NB4 (cell line): ENCODE measurements around the gene PET100.

Source experiments
- DNase-seq: peaks from one replicate; pipeline ENCODE4 v3.0.0; 2010; ENCODE audit warnings: low read depth
- H3K4me3 ChIP-seq: one replicate; pipeline ENCODE4 v1.5.1; 2011; ENCODE audit warnings: mild to moderate bottlenecking, low read depth, low read length, moderate library complexity
- CTCF ChIP-seq: IDR thresholded peaks from one replicate; pipeline ENCODE4 v1.5.1; 2012; ENCODE audit warnings: low read depth, low read length
- MAX ChIP-seq: IDR thresholded peaks from 2 replicates; pipeline ENCODE4 v1.6.1; 2011; ENCODE audit warnings: low read depth, low read length
- MYC ChIP-seq: IDR thresholded peaks from 2 replicates; pipeline ENCODE4 v1.6.1; 2011; ENCODE audit warnings: low read depth, low read length
- POLR2A ChIP-seq: IDR thresholded peaks from 2 replicates; pipeline ENCODE4 v1.6.1; 2011; ENCODE audit warnings: mild to moderate bottlenecking; ENCODE audit not compliant: insufficient read length; ENCODE audit errors: extremely low read depth

Gene PET100

GRCh38 chr19:7596211-7596937 is 33.2 kb upstream of the PET100 start:
- TF ChIP-seq CTCF (no peak), MAX (no peak), POLR2A (no peak), MYC (no peak)
- no peak overlapping the region for H3K4me3 ChIP-seq
- DNase-seq: no peak

- H3K4me3 ChIP-seq: no peak overlapping the region
- no peak for DNase-seq
Observed at GRCh38 chr19:7597689-7598088, 31.9 kb upstream of the PET100 start.

GRCh38 chr19:7598180-7598579 is 31.4 kb upstream of the PET100 start:
- DNase-seq: no peak
- TF ChIP-seq CTCF (no peak), MYC (no peak), MAX (no peak), POLR2A (no peak)
- H3K4me3 ChIP-seq: no peak overlapping the region

More at GRCh38 chr19:7597689-7598088, 31.9 kb upstream of the PET100 start:
- no peak for TF ChIP-seq MYC
- TF ChIP-seq POLR2A: no peak
- no peak for TF ChIP-seq MAX
- no peak for TF ChIP-seq CTCF

- no peak for TF ChIP-seq MYC
- no peak for TF ChIP-seq POLR2A
- TF ChIP-seq MAX: no peak
- TF ChIP-seq CTCF: no peak
- H3K4me3 ChIP-seq: no peak overlapping the region
- no peak for DNase-seq
Observed at GRCh38 chr19:7600721-7601120, 28.9 kb upstream of the PET100 start.

- no peak overlapping the region for H3K4me3 ChIP-seq
- TF ChIP-seq POLR2A (no peak), MAX (no peak), CTCF (no peak), MYC (no peak)
- DNase-seq: peak; percentile 3
Observed at GRCh38 chr19:7602240-7602934, 27.2 kb upstream of the PET100 start.
